GM23338 (cell line): ENCODE measurements around the gene SLC10A3. TPM values are rescaled to one million over a fixed set of nuclear protein-coding genes. Genes with fewer than 3 reads are reported as not detected.

Source experiments
- ATAC-seq: fragments of 200-7000 bp; cut with Tn5 transposase; 3 replicates; pipeline ENCODE4 v1.9.1; 2020
- DNase-seq: peaks from one replicate; pipeline ENCODE4 v3.0.0-alpha.2; 2015; ENCODE audit warnings: low spot score
- H2AFZ ChIP-seq: fragments of 200-600 bp; sonication (generic); 2 replicates; pipeline ENCODE4 v1.8.0; 2016; ENCODE audit warnings: antibody characterized with exemption, mild to moderate bottlenecking, moderate library complexity
- H3F3A ChIP-seq: fragments of 200-600 bp; sonication (generic); replicated peaks from 2 replicates; pipeline ENCODE4 v1.8.0; 2017; ENCODE audit warnings: antibody characterized with exemption, mixed run types, low read depth
- H3K27ac ChIP-seq: fragments of 200-600 bp; sonication (generic); 2 replicates; pipeline ENCODE4 v1.6.1; 2016; ENCODE audit warnings: low read depth
- H3K27me3 ChIP-seq: fragments of 200-600 bp; sonication (generic); 2 replicates; pipeline ENCODE4 v1.8.0; 2016; ENCODE audit warnings: mild to moderate bottlenecking, mixed run types, moderate library complexity; ENCODE audit not compliant: insufficient read depth
- H3K36me3 ChIP-seq: fragments of 200-600 bp; sonication (generic); 2 replicates; pipeline ENCODE4 v1.8.0; 2016; ENCODE audit warnings: mild to moderate bottlenecking; ENCODE audit not compliant: insufficient read depth
- H3K4me1 ChIP-seq: fragments of 200-600 bp; sonication (generic); 2 replicates; pipeline ENCODE4 v1.8.0; 2016; ENCODE audit warnings: mild to moderate bottlenecking, moderate library complexity; ENCODE audit not compliant: insufficient read depth
- H3K4me2 ChIP-seq: fragments of 200-600 bp; sonication (generic); 2 replicates; pipeline ENCODE4 v1.7.1; 2017; ENCODE audit warnings: mixed run types
- H3K4me3 ChIP-seq: fragments of 200-600 bp; sonication (generic); 2 replicates; pipeline ENCODE4 v1.6.1; 2016; ENCODE audit warnings: mixed run types
- H3K79me2 ChIP-seq: fragments of 200-600 bp; sonication (generic); replicated peaks from 2 replicates; pipeline ENCODE4 v1.8.0; 2017; ENCODE audit warnings: mild to moderate bottlenecking; ENCODE audit not compliant: insufficient read depth
- H3K9me2 ChIP-seq: fragments of 200-600 bp; sonication (generic); 2 replicates; pipeline ENCODE4 v1.8.0; 2017; ENCODE audit not compliant: insufficient read depth
- H4K20me1 ChIP-seq: fragments of 200-600 bp; sonication (generic); replicated peaks from 2 replicates; pipeline ENCODE4 v1.8.0; 2017; ENCODE audit warnings: mild to moderate bottlenecking; ENCODE audit not compliant: insufficient read depth
- H3K27ac Mint-ChIP-seq: 2 replicates; pipeline ENCODE4 v1.8.0; 2020; ENCODE audit warnings: inconsistent platforms, mild to moderate bottlenecking, moderate library complexity, mixed read lengths
- H3K27me3 Mint-ChIP-seq: 3 replicates; pipeline ENCODE4 v1.8.0; 2022; ENCODE audit warnings: low read depth, mild to moderate bottlenecking, moderate library complexity, mixed read lengths, inconsistent platforms; ENCODE audit not compliant: insufficient read depth, poor library complexity
- H3K36me3 Mint-ChIP-seq: 3 replicates; pipeline ENCODE4 v1.8.0; 2021; ENCODE audit warnings: low read depth, mild to moderate bottlenecking, inconsistent platforms, moderate library complexity, mixed read lengths
- H3K4me1 Mint-ChIP-seq: 3 replicates; pipeline ENCODE4 v1.8.0; 2020; ENCODE audit warnings: mild to moderate bottlenecking, inconsistent platforms, mixed read lengths
- H3K4me3 Mint-ChIP-seq: 3 replicates; pipeline ENCODE4 v1.8.0; 2021; ENCODE audit warnings: moderate library complexity, mild to moderate bottlenecking, inconsistent platforms, mixed read lengths
- H3K9me3 Mint-ChIP-seq: 3 replicates; pipeline ENCODE4 v1.8.0; 2020; ENCODE audit warnings: moderate library complexity, mild to moderate bottlenecking, inconsistent platforms, mixed read lengths
- CREB1 ChIP-seq: fragments of 250-450 bp; sonication (Bioruptor Pico); IDR thresholded peaks from 2 replicates; pipeline ENCODE4 v1.5.0; 2020; ENCODE audit warnings: low read depth, mild to moderate bottlenecking, moderate library complexity
- EZH2 ChIP-seq: fragments of 200-600 bp; sonication (generic); IDR thresholded peaks from one replicate; pipeline ENCODE4 v1.8.0; 2017; ENCODE audit warnings: antibody characterized with exemption, mild to moderate bottlenecking, low read depth; ENCODE audit not compliant: unreplicated experiment
- EZH2phosphoT487 ChIP-seq: fragments of 200-600 bp; sonication (generic); IDR thresholded peaks from one replicate; pipeline ENCODE4 v1.8.1; 2018; ENCODE audit warnings: antibody characterized with exemption; ENCODE audit not compliant: unreplicated experiment
- POLR2AphosphoS5 ChIP-seq: IDR thresholded peaks from 2 replicates; pipeline ENCODE4 v1.6.1; 2016; ENCODE audit warnings: antibody characterized with exemption, low read depth
- ZNF114 ChIP-seq: fragments of 250-450 bp; sonication (Bioruptor Pico); IDR thresholded peaks from 2 replicates; pipeline ENCODE4 v1.5.0; 2020; ENCODE audit warnings: mild to moderate bottlenecking, moderate library complexity
- ZNF331 ChIP-seq: fragments of 250-450 bp; sonication (Bioruptor Pico); IDR thresholded peaks from 2 replicates; pipeline ENCODE4 v1.5.0; 2020; ENCODE audit warnings: low read depth, mild to moderate bottlenecking, moderate library complexity
- polyA plus RNA-seq: library from polyadenylated mRNA; unstranded; fragments of >200 nt; fragmentation: Nextera tagmentation; extraction: Ambion mirVana; gene quantifications from 2 replicates; pipeline ENCODE4 v1.2.1, GENCODE V29; 2016
- total RNA-seq: library from RNA; depleted of rRNA; stranded (reverse); fragments of >200 nt; shearing (Covaris generic); gene quantifications from 2 replicates; pipeline ENCODE4 v1.2.3, GENCODE V29; 2014
- TF ChIP-seq, protein P1 (sequence below): IDR thresholded peaks from one replicate; pipeline ENCODE4 v1.6.1; 2018; ENCODE audit warnings: antibody characterized with exemption; ENCODE audit not compliant: unreplicated experiment
- TF ChIP-seq, protein P2 (sequence below), 2 experiments: fragments of 200-600 bp in 1 of 2; sonication (generic) in 1 of 2; conservative IDR thresholded peaks; 2 replicates each; pipeline versions ENCODE4 v1.5.1 to v1.6.1; 2016 to 2017; ENCODE audit warnings: antibody characterized with exemption in 2 of 2, low read depth in 2 of 2, mild to moderate bottlenecking in 2 of 2, moderate library complexity in 1 of 2
- TF ChIP-seq, protein P3 (sequence below): fragments of 250-450 bp; sonication (Bioruptor Pico); IDR thresholded peaks from 2 replicates; pipeline ENCODE4 v1.5.0; 2020; ENCODE audit warnings: mild to moderate bottlenecking, moderate library complexity

Gene SLC10A3
- total and polyA plus RNA-seq, 2 experiments from 2014 or later: 7.6 to 17.6 TPM

DNA sequence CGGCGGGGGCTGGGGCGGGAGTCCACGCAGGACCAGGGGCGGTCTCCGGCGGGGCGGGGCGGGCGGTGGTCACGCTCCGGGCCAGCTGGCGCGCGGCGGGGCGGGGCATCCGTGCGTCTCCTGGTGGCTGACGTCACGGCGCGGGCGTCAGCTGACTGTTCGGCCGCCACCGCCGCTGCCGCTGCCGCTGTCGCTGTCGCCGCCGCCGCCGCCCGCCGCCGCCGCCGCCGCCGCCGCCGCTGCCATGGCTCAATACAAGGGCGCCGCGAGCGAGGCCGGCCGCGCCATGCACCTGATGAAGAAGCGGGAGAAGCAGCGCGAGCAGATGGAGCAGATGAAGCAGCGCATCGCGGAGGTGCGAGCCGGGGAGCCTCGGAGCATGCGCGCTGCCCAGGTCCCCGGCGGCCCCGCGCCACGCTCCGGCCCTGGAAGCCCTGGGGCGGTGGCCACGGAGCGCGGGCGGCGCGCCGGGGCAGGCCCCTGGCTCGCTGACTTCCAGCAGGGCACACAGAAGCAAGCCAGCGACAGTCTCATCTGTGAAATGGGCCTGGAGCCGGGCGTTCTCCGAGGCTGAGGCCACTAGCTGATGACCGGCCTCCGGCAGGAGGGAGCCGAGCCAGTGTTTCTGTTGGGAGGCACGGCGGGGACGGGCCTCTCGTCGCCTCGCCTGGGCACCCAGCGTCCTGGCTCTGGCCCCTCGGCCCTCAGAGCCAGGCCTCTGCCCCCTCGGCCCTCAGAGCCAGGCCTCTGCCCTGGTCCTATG is 46.3 kb downstream of the SLC10A3 start, which contains the start of gene FAM50A:
Gene FAM50A (plus strand): TSS at position 150 of the 763 bp plus-strand sequence. CDS start 95 bp downstream, at position 245.
- Histone ChIP-seq H3F3A (no peaks in the 10 kb centered on the region), H3K4me2 (peak within 1 kb of the TSS; percentile 78), H2AFZ (no peak within 1 kb of the TSS), H3K9me2 (no peaks in the 10 kb centered on the region), H3K27ac (no peak within 1 kb of the TSS), H3K4me1 (0 out of 2 replicates have a peak, but pooled peaks cover 3% of the 10 kb centered on the region), H3K79me2 (no peaks in the 10 kb centered on the region), H3K36me3 (no peaks in the 10 kb centered on the region), H3K27me3 (no peaks in the 10 kb centered on the region), H3K4me3 (peak within 1 kb of the TSS; percentile 62), H4K20me1 (no peaks in the 10 kb centered on the region)
- ATAC-seq: peak; percentile 69
- peak; percentile 61 for DNase-seq
- TF ChIP-seq, protein P1, sequence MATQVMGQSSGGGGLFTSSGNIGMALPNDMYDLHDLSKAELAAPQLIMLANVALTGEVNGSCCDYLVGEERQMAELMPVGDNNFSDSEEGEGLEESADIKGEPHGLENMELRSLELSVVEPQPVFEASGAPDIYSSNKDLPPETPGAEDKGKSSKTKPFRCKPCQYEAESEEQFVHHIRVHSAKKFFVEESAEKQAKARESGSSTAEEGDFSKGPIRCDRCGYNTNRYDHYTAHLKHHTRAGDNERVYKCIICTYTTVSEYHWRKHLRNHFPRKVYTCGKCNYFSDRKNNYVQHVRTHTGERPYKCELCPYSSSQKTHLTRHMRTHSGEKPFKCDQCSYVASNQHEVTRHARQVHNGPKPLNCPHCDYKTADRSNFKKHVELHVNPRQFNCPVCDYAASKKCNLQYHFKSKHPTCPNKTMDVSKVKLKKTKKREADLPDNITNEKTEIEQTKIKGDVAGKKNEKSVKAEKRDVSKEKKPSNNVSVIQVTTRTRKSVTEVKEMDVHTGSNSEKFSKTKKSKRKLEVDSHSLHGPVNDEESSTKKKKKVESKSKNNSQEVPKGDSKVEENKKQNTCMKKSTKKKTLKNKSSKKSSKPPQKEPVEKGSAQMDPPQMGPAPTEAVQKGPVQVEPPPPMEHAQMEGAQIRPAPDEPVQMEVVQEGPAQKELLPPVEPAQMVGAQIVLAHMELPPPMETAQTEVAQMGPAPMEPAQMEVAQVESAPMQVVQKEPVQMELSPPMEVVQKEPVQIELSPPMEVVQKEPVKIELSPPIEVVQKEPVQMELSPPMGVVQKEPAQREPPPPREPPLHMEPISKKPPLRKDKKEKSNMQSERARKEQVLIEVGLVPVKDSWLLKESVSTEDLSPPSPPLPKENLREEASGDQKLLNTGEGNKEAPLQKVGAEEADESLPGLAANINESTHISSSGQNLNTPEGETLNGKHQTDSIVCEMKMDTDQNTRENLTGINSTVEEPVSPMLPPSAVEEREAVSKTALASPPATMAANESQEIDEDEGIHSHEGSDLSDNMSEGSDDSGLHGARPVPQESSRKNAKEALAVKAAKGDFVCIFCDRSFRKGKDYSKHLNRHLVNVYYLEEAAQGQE: no peak
- TF ChIP-seq CREB1 (peak; percentile 79), POLR2AphosphoS5 (0 out of 2 replicates have a peak, but pooled peaks have one; percentile 5)
- H3K27me3 Mint-ChIP-seq: peaks cover 9% of the 10 kb centered on the region
- H3K4me1 Mint-ChIP-seq: no peaks in the 10 kb centered on the region
- peaks cover 16% of the 10 kb centered on the region; the same call in 2 of the 3 replicates for H3K36me3 Mint-ChIP-seq
- H3K4me3 Mint-ChIP-seq: peak within 1 kb of the TSS; percentile 73
- no peaks in the 10 kb centered on the region for H3K9me3 Mint-ChIP-seq
- H3K27ac Mint-ChIP-seq: no peak within 1 kb of the TSS

DNA sequence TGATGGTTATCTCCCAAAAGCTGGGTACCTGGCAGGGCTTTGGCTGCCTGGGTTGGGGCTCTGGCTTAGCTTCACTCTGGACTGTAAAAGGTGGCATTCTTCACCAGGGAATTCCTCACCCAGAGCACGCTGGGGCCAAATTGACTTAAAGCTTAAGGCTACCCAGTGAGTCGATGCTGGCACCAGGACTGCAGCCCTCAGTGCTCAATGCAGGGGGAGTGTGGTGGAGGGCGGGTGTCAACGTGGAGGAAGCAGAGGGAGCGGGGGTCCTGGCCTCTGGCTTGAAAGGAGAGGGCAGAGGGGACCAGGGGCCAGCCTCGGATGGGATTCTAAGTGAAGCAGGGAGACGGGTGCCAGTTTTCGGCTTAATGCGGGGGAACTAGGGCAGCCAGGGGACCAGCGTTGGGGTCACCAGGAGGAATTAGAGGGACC is 46.9 kb downstream of the SLC10A3 start:
- H3K4me2 ChIP-seq: peak overlapping the region; percentile 78
- ATAC-seq (peak; percentile 45), DNase-seq (peak; percentile 30)
- no peaks in the 10 kb centered on the region for H3F3A ChIP-seq
- no peak overlapping the region for H3K27ac ChIP-seq
- H3K27me3 ChIP-seq: no peaks in the 10 kb centered on the region
- H3K9me2 ChIP-seq: no peaks in the 10 kb centered on the region
- Mint-ChIP-seq H3K36me3 (peaks cover 19% of the 10 kb centered on the region; the same call in 2 of the 3 replicates), H3K9me3 (no peaks in the 10 kb centered on the region), H3K4me3 (peak overlapping the region; percentile 73), H3K27ac (no peak overlapping the region), H3K27me3 (peaks cover 9% of the 10 kb centered on the region), H3K4me1 (peaks cover 3% of the 10 kb centered on the region; the same call in 1 of the 3 replicates)
- H3K4me3 ChIP-seq: peak overlapping the region; percentile 51
- no peaks in the 10 kb centered on the region for H3K36me3 ChIP-seq
- H3K79me2 ChIP-seq: peaks cover 4% of the 10 kb centered on the region
- no peaks in the 10 kb centered on the region for H4K20me1 ChIP-seq
- no peak overlapping the region for H2AFZ ChIP-seq
- H3K4me1 ChIP-seq: 0 out of 2 replicates have a peak, but pooled peaks cover 3% of the 10 kb centered on the region
- TF ChIP-seq EZH2 (no peak), ZNF331 (no peak), ZNF114 (CRISPR knock-in tag) (no peak), EZH2phosphoT487 (no peak)
- TF ChIP-seq, protein P2, sequence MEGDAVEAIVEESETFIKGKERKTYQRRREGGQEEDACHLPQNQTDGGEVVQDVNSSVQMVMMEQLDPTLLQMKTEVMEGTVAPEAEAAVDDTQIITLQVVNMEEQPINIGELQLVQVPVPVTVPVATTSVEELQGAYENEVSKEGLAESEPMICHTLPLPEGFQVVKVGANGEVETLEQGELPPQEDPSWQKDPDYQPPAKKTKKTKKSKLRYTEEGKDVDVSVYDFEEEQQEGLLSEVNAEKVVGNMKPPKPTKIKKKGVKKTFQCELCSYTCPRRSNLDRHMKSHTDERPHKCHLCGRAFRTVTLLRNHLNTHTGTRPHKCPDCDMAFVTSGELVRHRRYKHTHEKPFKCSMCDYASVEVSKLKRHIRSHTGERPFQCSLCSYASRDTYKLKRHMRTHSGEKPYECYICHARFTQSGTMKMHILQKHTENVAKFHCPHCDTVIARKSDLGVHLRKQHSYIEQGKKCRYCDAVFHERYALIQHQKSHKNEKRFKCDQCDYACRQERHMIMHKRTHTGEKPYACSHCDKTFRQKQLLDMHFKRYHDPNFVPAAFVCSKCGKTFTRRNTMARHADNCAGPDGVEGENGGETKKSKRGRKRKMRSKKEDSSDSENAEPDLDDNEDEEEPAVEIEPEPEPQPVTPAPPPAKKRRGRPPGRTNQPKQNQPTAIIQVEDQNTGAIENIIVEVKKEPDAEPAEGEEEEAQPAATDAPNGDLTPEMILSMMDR (conservative IDR thresholded peaks at IDR 0.05; ENCODE audit: low read depth in 2 of 2): no peak
- TF ChIP-seq, protein P3, sequence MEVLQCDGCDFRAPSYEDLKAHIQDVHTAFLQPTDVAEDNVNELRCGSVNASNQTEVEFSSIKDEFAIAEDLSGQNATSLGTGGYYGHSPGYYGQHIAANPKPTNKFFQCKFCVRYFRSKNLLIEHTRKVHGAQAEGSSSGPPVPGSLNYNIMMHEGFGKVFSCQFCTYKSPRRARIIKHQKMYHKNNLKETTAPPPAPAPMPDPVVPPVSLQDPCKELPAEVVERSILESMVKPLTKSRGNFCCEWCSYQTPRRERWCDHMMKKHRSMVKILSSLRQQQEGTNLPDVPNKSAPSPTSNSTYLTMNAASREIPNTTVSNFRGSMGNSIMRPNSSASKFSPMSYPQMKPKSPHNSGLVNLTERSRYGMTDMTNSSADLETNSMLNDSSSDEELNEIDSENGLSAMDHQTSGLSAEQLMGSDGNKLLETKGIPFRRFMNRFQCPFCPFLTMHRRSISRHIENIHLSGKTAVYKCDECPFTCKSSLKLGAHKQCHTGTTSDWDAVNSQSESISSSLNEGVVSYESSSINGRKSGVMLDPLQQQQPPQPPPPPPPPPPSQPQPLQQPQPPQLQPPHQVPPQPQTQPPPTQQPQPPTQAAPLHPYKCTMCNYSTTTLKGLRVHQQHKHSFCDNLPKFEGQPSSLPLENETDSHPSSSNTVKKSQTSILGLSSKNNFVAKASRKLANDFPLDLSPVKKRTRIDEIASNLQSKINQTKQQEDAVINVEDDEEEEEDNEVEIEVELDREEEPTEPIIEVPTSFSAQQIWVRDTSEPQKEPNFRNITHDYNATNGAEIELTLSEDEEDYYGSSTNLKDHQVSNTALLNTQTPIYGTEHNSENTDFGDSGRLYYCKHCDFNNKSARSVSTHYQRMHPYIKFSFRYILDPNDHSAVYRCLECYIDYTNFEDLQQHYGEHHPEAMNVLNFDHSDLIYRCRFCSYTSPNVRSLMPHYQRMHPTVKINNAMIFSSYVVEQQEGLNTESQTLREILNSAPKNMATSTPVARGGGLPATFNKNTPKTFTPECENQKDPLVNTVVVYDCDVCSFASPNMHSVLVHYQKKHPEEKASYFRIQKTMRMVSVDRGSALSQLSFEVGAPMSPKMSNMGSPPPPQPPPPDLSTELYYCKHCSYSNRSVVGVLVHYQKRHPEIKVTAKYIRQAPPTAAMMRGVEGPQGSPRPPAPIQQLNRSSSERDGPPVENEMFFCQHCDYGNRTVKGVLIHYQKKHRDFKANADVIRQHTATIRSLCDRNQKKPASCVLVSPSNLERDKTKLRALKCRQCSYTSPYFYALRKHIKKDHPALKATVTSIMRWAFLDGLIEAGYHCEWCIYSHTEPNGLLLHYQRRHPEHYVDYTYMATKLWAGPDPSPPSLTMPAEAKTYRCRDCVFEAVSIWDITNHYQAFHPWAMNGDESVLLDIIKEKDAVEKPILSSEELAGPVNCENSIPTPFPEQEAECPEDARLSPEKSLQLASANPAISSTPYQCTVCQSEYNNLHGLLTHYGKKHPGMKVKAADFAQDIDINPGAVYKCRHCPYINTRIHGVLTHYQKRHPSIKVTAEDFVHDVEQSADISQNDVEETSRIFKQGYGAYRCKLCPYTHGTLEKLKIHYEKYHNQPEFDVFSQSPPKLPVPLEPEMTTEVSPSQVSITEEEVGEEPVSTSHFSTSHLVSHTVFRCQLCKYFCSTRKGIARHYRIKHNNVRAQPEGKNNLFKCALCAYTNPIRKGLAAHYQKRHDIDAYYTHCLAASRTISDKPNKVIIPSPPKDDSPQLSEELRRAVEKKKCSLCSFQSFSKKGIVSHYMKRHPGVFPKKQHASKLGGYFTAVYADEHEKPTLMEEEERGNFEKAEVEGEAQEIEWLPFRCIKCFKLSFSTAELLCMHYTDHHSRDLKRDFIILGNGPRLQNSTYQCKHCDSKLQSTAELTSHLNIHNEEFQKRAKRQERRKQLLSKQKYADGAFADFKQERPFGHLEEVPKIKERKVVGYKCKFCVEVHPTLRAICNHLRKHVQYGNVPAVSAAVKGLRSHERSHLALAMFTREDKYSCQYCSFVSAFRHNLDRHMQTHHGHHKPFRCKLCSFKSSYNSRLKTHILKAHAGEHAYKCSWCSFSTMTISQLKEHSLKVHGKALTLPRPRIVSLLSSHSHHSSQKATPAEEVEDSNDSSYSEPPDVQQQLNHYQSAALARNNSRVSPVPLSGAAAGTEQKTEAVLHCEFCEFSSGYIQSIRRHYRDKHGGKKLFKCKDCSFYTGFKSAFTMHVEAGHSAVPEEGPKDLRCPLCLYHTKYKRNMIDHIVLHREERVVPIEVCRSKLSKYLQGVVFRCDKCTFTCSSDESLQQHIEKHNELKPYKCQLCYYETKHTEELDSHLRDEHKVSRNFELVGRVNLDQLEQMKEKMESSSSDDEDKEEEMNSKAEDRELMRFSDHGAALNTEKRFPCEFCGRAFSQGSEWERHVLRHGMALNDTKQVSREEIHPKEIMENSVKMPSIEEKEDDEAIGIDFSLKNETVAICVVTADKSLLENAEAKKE: no peak
